ENCODE measurements around the gene CREB3L2. TPM values are rescaled to one million over a fixed set of nuclear protein-coding genes. Genes with fewer than 3 reads are reported as not detected.
A peak's percentile ranks its signal among the peaks of the same experiment; 100 is the strongest.

CREB3L2 gene
- total RNA-seq, 1 experiment from 2014 or later, result 16.0 TPM

DNA sequence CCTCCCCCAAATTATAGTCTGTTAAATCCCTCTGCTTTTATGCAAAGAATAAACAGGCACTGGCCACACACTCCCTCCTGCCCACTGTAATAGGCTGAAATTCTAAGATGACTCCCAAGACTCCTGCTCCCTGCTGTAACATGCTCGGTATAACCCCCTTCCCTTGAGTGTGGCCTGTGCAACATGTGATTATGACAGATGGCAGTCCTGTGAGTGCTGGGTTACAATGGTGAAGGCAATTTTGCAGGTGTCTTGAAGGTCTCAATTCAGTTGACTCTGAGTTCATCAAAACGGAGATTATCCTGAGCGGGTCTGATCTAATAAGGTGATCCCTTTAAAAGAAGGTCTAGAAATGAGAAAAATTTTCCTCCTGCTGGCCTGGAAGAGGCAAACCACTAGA lies 55.9 kb downstream of the CREB3L2 start:
- H3K4me3 ChIP-seq, result no peak overlapping the region
- H3K27me3 ChIP-seq (replicated peaks), result no peaks in the 10 kb centered on the region
- no peak overlapping the region for H3K27ac ChIP-seq
- no peak for DNase-seq (ENCODE audit: low read depth in 1 of 2, low spot score in 2 of 2)
- peaks cover 14% of the 10 kb centered on the region for H3K4me1 ChIP-seq (replicated peaks)
- H3K9me3 ChIP-seq (replicated peaks), result no peaks in the 10 kb centered on the region
- H3K36me3 ChIP-seq, result peaks cover 7% of the 10 kb centered on the region; the same call in 1 of the 2 replicates

DNA sequence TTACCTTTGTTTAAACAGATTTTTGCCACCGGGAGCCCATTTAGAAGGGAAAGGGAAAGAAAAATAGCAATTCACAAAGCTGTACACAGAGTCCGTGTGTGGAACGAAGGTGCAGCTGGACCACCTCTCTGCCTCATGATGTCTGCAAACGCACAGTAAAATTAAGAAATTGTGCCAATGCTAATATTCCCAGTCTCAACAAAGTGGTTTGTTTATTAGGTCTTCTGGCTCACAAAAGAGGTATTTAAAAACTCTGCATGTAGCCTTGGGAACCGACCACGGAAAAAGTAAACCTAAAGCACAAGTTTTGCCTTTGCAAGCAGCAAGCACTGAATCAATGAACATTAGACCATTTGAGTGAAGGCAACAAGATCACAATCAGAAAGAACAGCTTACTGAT lies 57.7 kb downstream of the CREB3L2 start:
- peak in 1 of 2 experiments; percentile 24 for DNase-seq (ENCODE audit: low read depth in 1 of 2, low spot score in 2 of 2)
- peaks cover 7% of the 10 kb centered on the region; the same call in 1 of the 2 replicates for H3K36me3 ChIP-seq
- no peaks in the 10 kb centered on the region for H3K9me3 ChIP-seq (replicated peaks)
- H3K4me1 ChIP-seq (replicated peaks), result peaks cover 14% of the 10 kb centered on the region
- H3K27ac ChIP-seq, result no peak overlapping the region
- no peak overlapping the region for H3K4me3 ChIP-seq
- no peaks in the 10 kb centered on the region for H3K27me3 ChIP-seq (replicated peaks)

DNA sequence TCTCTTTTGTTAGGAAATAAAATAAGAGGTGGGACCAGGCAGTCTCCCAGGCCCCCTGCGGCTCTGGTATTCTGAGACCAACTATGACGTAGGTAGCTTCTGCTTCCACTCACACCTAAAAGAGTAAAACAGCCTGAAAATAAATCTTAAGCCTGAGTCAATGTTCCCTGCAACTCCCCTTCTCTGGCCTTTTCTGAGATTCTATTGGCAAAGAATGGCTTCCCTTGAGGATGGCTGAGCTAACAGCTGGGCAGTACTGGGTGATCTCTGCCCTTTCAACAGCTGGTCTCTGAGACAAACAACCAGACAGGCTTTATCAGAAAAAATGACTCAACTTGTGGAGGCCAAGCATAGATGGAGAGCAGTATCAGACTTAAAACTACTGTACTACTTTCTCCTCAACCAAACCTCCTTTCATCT lies 58.7 kb downstream of the CREB3L2 start:
- H3K4me3 ChIP-seq, result no peak overlapping the region
- peaks cover 14% of the 10 kb centered on the region for H3K4me1 ChIP-seq (replicated peaks)
- H3K36me3 ChIP-seq, result peaks cover 7% of the 10 kb centered on the region; the same call in 1 of the 2 replicates
- DNase-seq (ENCODE audit: low read depth in 1 of 2, low spot score in 2 of 2), result no peak
- H3K27ac ChIP-seq, result no peak overlapping the region
- H3K27me3 ChIP-seq (replicated peaks), result no peaks in the 10 kb centered on the region
- no peaks in the 10 kb centered on the region for H3K9me3 ChIP-seq (replicated peaks)

DNA sequence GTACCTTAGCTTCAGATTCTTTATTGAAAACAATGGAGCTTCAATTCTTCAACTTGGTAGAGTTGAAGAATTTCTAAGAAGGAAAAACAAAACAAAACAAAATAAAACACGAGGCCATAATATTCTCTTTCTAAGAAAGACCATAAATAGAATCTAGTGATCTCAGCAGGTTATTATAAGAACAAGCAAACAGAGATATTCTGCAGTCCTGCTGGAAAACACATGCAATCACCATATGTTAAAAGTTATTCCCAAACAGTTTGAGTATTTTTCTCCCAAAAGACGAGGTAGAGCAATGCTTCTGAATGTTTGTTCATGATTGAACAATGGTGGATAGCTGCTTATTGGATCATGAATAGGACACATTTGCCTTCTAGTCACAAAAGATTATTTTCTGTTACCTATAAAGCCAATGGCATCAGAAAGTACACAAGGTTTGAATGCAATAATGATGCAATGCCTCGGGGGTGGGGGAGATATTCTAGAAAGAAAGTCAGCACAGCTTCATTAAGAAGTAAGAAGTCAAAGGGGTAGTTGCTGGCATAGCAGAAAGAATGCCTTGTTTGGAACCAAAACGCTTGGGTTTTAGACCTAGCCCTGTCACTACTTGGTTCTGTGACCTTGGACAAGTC lies 59.3 kb downstream of the CREB3L2 start:
- H3K27me3 ChIP-seq (replicated peaks), result no peaks in the 10 kb centered on the region
- H3K4me3 ChIP-seq, result no peak overlapping the region
- DNase-seq (ENCODE audit: low read depth in 1 of 2, low spot score in 2 of 2), result no peak
- H3K4me1 ChIP-seq (replicated peaks), result peaks cover 14% of the 10 kb centered on the region
- no peaks in the 10 kb centered on the region for H3K9me3 ChIP-seq (replicated peaks)
- peaks cover 7% of the 10 kb centered on the region; the same call in 1 of the 2 replicates for H3K36me3 ChIP-seq
- H3K27ac ChIP-seq, result no peak overlapping the region

DNA sequence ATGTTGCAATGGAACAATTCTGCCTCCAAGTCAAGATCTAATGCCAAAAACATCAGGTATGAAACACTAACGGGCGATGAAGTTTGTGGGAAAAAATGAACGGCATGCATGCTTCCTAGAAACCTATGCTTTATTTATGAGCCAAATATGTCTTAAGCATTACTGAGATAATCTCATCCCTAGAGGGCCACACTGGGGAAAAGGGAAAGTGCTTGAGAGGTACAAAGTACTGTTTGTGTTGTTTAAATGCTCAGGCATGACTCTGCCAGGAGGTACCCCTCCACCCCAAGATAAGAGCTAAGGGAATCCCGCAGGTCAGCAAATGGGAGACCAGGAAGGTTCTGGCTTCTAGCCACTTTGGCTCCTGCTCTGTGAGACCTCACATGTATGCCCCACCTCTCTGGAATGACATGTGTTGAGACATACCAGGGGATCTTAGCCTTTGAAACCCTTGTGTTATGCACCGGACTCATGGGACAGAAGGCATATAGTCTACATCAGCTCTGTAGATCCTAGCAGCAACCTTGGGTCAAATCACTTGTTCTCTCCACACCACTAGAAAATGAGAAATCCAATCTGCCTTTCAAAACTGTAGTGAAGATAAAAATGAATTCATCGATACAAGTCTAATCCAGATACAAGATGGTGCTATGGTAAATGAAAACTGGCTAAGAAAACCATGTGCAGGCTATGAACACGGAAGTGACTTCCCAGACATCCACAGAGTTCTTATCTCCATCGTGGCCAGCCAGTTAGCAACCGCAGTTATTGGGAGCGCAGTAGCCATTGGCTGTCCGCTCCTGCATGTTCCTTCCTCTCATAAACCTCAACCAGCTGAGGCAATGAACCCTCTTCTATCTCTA lies 61.0 kb downstream of the CREB3L2 start:
- Histone ChIP-seq H3K36me3 (peaks cover 7% of the 10 kb centered on the region; the same call in 1 of the 2 replicates), H3K9me3 (replicated peaks) (no peaks in the 10 kb centered on the region), H3K27ac (no peak overlapping the region), H3K27me3 (replicated peaks) (no peaks in the 10 kb centered on the region), H3K4me1 (replicated peaks) (peaks cover 19% of the 10 kb centered on the region), H3K4me3 (no peak overlapping the region)
- DNase-seq (ENCODE audit: low read depth in 1 of 2, low spot score in 2 of 2), result no peak

DNA sequence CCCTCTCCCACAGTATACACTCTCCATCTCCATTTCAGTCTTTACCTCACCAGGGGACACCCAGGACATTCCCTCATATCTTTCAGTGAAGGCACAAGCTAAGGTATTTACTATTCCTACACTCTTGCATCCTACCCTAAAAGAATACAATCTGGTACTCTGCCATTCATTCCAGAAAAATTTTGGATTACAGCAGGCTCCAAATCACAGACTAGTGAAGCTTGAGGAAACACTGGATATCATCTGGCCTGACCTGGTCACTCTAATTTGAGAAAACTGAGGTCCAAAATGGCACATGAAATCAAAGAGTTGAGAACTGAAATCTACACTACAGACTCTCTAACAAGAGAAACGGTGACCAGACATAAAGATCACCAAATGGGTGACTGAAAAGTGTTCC lies 61.7 kb downstream of the CREB3L2 start:
- Histone ChIP-seq H3K27ac (no peak overlapping the region), H3K27me3 (replicated peaks) (no peaks in the 10 kb centered on the region), H3K9me3 (replicated peaks) (no peaks in the 10 kb centered on the region), H3K4me1 (replicated peaks) (peaks cover 19% of the 10 kb centered on the region), H3K4me3 (no peak overlapping the region), H3K36me3 (peaks cover 5% of the 10 kb centered on the region; the same call in 1 of the 2 replicates)
- no peak for DNase-seq (ENCODE audit: low read depth in 1 of 2, low spot score in 2 of 2)

DNA sequence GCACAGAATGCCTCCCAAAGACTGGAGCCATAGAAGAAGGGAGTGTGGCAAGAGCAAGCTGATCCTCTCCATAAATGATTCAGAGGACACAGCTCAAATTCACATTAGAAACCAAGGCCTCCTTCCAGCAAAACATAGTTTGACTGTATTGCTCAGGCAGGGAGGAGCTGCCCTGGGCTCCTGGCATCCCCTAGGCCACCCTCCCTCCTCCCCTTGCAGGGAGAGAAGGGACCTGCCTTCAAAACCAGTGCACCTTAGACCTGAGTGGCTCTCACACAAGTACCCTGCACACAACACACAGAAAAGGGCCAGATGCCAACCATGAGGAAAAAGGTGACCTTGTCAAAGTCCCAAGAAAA lies 64.7 kb downstream of the CREB3L2 start:
- H3K4me1 ChIP-seq (replicated peaks), result peaks cover 29% of the 10 kb centered on the region
- H3K4me3 ChIP-seq, result no peak overlapping the region
- no peak overlapping the region for H3K27ac ChIP-seq
- H3K27me3 ChIP-seq (replicated peaks), result no peaks in the 10 kb centered on the region
- peaks cover 4% of the 10 kb centered on the region; the same call in 1 of the 2 replicates for H3K36me3 ChIP-seq
- no peaks in the 10 kb centered on the region for H3K9me3 ChIP-seq (replicated peaks)
- DNase-seq (ENCODE audit: low read depth in 1 of 2, low spot score in 2 of 2), result no peak

DNA sequence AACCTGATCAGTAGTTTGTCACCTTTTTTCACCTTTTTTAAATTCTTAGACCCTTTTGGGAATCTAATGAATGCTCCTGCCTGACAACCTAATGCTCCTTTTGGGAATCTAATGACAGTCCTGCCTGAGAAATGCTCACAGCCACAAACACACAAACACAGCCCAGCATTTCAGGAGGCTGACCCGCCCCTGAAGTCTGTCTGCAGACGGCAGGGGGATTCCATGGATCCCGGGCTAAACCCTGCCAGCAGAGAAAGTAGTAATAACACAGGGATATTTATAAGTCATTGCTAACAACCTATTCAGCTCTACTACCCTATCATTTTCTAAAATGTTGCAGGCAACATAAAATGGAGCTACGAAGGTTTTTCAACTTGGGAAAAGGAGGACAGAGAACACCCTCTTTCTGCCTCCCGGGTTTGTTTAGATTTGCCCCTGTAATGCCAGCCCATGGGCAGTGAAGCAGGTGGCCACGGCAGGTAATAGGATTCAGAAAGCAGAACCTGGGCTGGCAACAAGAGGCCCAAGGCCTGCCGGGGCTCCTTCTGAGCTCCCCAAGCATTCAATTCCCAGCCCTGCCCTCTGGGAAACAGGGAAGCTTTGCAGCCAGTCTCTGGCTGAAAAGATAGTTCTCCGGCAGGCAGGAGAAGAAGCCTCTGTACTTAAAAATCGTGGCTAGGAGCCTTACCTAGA lies 65.2 kb downstream of the CREB3L2 start:
- Histone ChIP-seq H3K27me3 (replicated peaks) (no peaks in the 10 kb centered on the region), H3K4me1 (replicated peaks) (peaks cover 33% of the 10 kb centered on the region), H3K36me3 (no peaks in the 10 kb centered on the region; the same call in 1 of the 2 replicates), H3K4me3 (no peak overlapping the region), H3K9me3 (replicated peaks) (no peaks in the 10 kb centered on the region), H3K27ac (no peak overlapping the region)
- DNase-seq (ENCODE audit: low read depth in 1 of 2, low spot score in 2 of 2), result no peak

DNA sequence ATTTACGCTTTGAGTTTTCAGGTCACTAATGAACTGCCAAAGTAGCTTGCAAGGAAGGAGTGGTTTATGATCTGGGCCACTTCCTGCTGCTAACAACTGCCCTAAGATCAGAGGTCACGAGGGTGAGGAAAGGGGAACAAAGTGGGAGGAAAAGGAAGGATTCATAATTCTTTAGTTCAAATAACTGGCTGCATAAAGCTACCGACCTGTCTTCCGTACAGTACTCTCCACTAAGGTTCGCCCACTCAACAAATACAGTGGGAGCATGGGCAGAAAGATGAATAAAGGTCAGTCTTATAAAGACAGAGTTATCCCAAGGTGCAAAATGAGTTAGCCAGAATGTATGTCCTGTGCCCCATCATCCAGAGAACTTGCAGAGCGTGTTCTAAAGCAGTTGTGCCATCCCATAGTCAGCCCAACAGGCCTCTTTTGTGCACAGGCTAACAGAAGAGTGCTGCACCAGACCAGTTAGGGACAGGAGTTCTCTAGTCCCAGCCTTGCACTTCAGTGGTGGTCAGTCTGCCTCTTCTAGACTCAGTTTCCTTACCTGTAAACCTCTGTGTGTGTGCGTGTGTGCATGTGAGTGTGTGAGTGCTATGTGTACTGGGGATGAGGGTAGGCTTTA lies 65.9 kb downstream of the CREB3L2 start:
- no peak for DNase-seq (ENCODE audit: low read depth in 1 of 2, low spot score in 2 of 2)
- no peaks in the 10 kb centered on the region for H3K27me3 ChIP-seq (replicated peaks)
- no peaks in the 10 kb centered on the region for H3K36me3 ChIP-seq
- no peaks in the 10 kb centered on the region for H3K9me3 ChIP-seq (replicated peaks)
- H3K4me3 ChIP-seq, result no peak overlapping the region
- peaks cover 33% of the 10 kb centered on the region for H3K4me1 ChIP-seq (replicated peaks)
- H3K27ac ChIP-seq, result no peak overlapping the region

DNA sequence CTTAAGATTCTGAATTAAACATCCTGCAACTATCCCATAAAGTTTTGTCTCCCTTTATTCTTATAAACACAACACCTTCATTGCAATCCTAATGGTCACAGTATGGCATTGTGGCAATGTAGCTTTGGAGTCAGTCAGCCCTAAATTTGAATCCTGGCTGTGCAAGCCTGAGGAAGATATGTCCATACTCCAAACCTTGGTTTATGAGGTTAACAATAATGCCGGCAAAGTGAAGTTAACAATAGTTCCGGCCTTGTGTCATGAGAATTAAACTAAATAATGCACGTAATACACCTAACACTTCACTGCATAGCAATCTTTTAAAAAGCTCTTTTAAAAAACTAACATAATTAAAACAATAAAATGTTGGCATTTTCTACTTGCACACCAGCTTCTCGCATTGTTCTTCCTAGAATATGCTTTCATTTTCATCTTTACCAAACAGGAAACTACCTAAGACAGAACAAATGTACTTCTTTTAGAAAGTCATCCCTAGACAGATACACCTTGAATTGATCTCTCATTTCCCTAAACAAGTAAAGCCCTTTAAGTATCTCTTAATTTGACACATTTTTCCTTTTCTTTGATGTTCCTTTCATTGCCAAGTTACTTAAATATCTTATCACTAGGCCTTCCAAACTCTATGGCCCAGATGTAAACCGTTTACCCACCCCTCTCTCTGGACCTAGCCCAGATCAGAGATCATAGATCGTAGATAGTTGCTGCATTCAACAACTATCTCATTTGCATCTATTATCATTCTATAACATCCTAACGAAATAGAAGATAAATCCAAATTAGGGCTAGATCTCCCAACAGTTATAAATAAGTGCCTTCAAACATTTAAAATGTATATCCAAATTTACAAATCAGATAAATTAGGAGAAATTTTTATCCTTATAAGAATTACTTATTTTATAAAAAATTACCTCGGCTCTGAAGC lies 66.7 kb downstream of the CREB3L2 start:
- Histone ChIP-seq H3K27ac (no peak overlapping the region), H3K27me3 (replicated peaks) (no peaks in the 10 kb centered on the region), H3K36me3 (no peaks in the 10 kb centered on the region), H3K9me3 (replicated peaks) (no peaks in the 10 kb centered on the region), H3K4me1 (replicated peaks) (peaks cover 41% of the 10 kb centered on the region), H3K4me3 (no peak overlapping the region)
- DNase-seq (ENCODE audit: low read depth in 1 of 2, low spot score in 2 of 2), result no peak

DNA sequence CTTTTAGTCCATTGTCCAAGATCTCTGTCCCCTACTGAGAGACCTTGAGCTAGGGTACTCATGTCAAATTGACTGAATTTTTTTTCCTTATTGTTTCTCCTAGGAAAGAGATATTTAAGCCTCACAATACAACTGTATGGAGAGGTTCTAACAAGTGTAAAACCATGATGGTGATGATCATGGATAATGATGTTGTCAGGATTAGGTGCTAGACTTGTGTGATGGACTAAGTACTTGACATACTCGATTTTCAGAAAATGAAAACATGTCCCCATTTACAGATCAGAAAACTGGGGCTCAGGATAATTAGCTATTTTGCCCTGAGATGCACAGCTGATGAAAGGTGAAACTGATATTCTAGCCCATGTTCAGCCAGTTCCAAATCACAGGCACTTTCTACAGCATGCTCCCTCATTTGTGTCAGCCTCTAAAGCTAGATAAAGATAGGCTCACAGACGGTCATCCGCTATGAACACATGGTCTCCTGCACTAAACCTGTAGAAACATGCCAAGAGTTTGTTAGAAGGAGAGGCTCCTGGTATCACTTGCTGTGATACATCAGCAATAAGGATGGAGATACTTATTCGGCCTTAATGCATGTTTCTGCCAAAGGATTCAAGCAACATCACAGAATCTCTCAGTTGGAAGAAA lies 67.6 kb downstream of the CREB3L2 start:
- no peak for DNase-seq (ENCODE audit: low read depth in 1 of 2, low spot score in 2 of 2)
- Histone ChIP-seq H3K4me3 (no peak overlapping the region), H3K9me3 (replicated peaks) (no peaks in the 10 kb centered on the region), H3K27ac (no peak overlapping the region), H3K4me1 (replicated peaks) (peaks cover 43% of the 10 kb centered on the region), H3K36me3 (no peaks in the 10 kb centered on the region), H3K27me3 (replicated peaks) (no peaks in the 10 kb centered on the region)

DNA sequence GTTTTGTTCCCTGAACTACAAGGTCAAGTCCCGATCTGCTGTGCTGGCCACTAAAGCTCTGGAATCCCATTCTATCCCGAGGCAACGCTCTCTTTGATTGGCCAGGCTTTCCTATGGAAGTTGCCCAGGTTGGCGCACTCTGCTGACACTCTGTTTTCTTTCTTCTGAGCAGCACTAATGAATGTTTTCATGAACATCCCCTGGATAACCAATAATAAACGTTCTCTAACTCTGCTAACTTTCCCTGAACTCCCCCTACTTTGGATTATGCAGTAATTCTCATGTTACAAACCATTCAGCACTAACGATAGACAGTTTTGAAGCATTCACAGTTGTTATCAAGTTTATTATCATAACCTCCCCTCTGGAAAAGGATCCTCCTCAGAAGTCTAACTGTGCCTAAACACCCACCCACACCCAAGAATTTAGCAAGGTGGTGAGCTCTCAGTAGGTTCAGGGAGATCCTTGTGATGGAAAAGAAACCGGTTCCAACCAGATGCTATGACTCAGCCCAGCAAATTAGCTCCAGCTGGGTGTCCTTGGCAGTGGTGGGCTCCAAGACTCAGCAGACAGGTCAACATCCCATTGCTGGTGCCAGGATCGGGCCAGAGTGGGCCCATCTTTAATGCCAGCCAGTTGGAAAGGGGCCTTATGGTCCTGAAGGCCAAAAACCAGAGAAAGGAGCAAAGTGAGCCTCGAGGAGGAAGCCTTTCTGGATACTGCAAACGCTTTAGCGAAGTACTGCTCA lies 68.4 kb downstream of the CREB3L2 start:
- DNase-seq (ENCODE audit: low read depth in 1 of 2, low spot score in 2 of 2), result peak; percentile 51 to 63
- H3K36me3 ChIP-seq, result no peaks in the 10 kb centered on the region
- H3K9me3 ChIP-seq (replicated peaks), result no peaks in the 10 kb centered on the region
- H3K4me3 ChIP-seq, result no peak overlapping the region
- peaks cover 43% of the 10 kb centered on the region for H3K4me1 ChIP-seq (replicated peaks)
- peak overlapping the region; percentile 33 for H3K27ac ChIP-seq
- no peaks in the 10 kb centered on the region for H3K27me3 ChIP-seq (replicated peaks)
